Mammary epithelial cell (primary cell): Measurements from ENCODE around the gene GARIN5A.

ENCODE experiments used
- EZH2 ChIP-seq: IDR thresholded peaks from 2 replicates; pipeline ENCODE4 v1.6.1; 2012; ENCODE audit warnings: low read length, inconsistent platforms, borderline replicate concordance
- TF ChIP-seq, protein P1 (sequence below), 2 donors: IDR thresholded peaks in 1 of 2; conservative IDR thresholded peaks in 1 of 2; 2 replicates each; pipeline ENCODE4 v1.5.1; 2011 to 2012; ENCODE audit warnings: inconsistent platforms in 2 of 2, low read length in 2 of 2, mild to moderate bottlenecking in 2 of 2, control low read depth in 1 of 2, low read depth in 1 of 2; ENCODE audit not compliant: insufficient read depth in 1 of 2; ENCODE audit errors: extremely low read depth in 1 of 2

DNA sequence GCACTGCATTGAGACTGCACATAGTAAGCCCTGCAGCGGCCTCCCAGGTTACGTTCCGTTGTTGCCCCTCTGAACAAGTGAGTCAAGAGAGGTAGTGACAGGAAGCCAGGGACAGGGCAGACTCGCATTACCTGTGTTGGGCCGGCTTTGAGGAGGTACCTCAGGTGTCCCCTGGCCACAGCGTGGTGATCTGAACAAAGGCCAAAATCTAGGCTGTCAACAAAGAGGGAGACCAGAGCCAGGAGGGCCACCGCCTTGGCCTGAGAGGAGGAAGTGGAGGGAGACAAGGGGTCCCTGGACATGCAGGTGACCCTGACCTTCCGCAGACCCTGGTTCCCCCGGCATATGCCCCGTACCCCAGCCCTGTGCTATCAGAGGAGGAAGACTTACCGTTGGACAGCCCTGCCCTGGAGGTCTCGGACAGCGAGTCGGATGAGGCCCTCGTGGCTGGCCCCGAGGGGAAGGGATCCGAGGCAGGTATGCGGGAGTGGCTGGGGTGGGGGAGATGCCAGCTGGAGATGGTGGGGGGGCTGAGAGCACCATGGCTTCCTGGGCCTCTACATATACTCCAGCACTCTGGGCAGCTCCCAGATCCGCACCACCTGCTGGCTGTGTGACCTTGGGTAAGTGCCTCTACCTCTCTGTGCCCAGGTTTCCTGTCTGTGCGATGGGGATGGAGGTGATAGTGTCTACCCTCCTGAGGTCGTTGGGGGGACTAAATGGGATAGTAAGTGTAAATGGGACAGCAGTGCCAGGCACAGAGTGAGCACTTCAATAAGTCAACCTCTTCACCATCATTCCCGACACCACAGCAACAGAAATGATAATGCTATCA is 53.2 kb downstream of the GARIN5A start:
- TF ChIP-seq, protein P1, sequence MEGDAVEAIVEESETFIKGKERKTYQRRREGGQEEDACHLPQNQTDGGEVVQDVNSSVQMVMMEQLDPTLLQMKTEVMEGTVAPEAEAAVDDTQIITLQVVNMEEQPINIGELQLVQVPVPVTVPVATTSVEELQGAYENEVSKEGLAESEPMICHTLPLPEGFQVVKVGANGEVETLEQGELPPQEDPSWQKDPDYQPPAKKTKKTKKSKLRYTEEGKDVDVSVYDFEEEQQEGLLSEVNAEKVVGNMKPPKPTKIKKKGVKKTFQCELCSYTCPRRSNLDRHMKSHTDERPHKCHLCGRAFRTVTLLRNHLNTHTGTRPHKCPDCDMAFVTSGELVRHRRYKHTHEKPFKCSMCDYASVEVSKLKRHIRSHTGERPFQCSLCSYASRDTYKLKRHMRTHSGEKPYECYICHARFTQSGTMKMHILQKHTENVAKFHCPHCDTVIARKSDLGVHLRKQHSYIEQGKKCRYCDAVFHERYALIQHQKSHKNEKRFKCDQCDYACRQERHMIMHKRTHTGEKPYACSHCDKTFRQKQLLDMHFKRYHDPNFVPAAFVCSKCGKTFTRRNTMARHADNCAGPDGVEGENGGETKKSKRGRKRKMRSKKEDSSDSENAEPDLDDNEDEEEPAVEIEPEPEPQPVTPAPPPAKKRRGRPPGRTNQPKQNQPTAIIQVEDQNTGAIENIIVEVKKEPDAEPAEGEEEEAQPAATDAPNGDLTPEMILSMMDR (conservative IDR thresholded peaks at IDR 0.05 in 1 of 2, IDR thresholded peaks at IDR 0.05 in 1 of 2; ENCODE audit: extremely low read depth in 1 of 2, insufficient read depth in 1 of 2, low read depth in 1 of 2, low read length in 2 of 2) = no peak
- no peak for TF ChIP-seq EZH2
